NCI-H2196 (cell line): Measurements from ENCODE around the gene ADIG.
"Not testable (repeated sequence)": the region's sequence is repeated elsewhere in the genome, so short reads cannot be mapped to it uniquely, and the experiment has no call there.

Source experiments
- DNase-seq: peaks from one replicate; lab custom pipeline; 2025; ENCODE audit not compliant: unreplicated experiment; lab: John Stamatoyannopoulos, UW

The ADIG gene

GRCh38 chr20:38569747-38570525 is 11.1 kb upstream of the ADIG start:
- DNase-seq, result no peak

- DNase-seq, result no peak
Observed at GRCh38 chr20:38573413-38573812, 7.6 kb upstream of the ADIG start.

- no peak for DNase-seq
Observed at GRCh38 chr20:38579219-38579910, 1.6 kb upstream of the ADIG start.

- DNase-seq, result no peak
Observed at GRCh38 chr20:38579921-38580320, 1.1 kb upstream of the ADIG start.

- no peak for DNase-seq
Observed at GRCh38 chr20:38581830-38582358, 897 bp downstream of the ADIG start.

GRCh38 chr20:38583306-38583705 is 2.3 kb downstream of the ADIG start:
- DNase-seq, result no peak

- no peak for DNase-seq
Observed at GRCh38 chr20:38584099-38584763, 3.2 kb downstream of the ADIG start.

- DNase-seq, result no peak
Observed at GRCh38 chr20:38585404-38586180, 4.6 kb downstream of the ADIG start.

- DNase-seq, result no peak
Observed at GRCh38 chr20:38586181-38586525, 5.2 kb downstream of the ADIG start.

GRCh38 chr20:38588303-38588702 is 7.3 kb downstream of the ADIG start:
- no peak for DNase-seq

- DNase-seq, result no peak
Observed at GRCh38 chr20:38589351-38589750, 8.4 kb downstream of the ADIG start.

GRCh38 chr20:38589967-38590675 is 9.1 kb downstream of the ADIG start:
- no peak for DNase-seq

- no peak for DNase-seq
Observed at GRCh38 chr20:38590676-38591473, 9.9 kb downstream of the ADIG start.

- no peak for DNase-seq
Observed at GRCh38 chr20:38591474-38592410, 10.7 kb downstream of the ADIG start.

- DNase-seq, result not testable (repeated sequence)
Observed at GRCh38 chr20:38592411-38592790, 11.4 kb downstream of the ADIG start.

- DNase-seq, result not testable (repeated sequence)
Observed at GRCh38 chr20:38594281-38594680, 13.3 kb downstream of the ADIG start.

- DNase-seq, result not testable (repeated sequence)
Observed at GRCh38 chr20:38595886-38596285, 14.9 kb downstream of the ADIG start.

- DNase-seq, result peak; percentile 67
Observed at GRCh38 chr20:38599410-38599882, 18.4 kb downstream of the ADIG start.
